Bronchial epithelial cell (primary cell): ENCODE measurements around the gene DNAJC5. TPM values are rescaled to one million over a fixed set of nuclear protein-coding genes. Genes with fewer than 3 reads are reported as not detected.
A peak's percentile ranks its signal among the peaks of the same experiment; 100 is the strongest.
"Not testable (repeated sequence)": the region's sequence is repeated elsewhere in the genome, so short reads cannot be mapped to it uniquely, and the experiment has no call there.

Experiments used
- DNase-seq: peaks from one replicate; pipeline ENCODE4 v3.0.0-alpha.2; 2010; ENCODE audit warnings: low read depth
- FAIRE-seq: peaks from 2 replicates; lab custom pipeline; 2011; peaks lifted over from hg19 to GRCh38; lab: Jason Lieb, UNC
- H3K27me3 ChIP-seq: 2 replicates; pipeline ENCODE4 v1.5.1; 2011; ENCODE audit warnings: low read length; ENCODE audit not compliant: control insufficient read depth, insufficient read depth
- H3K36me3 ChIP-seq: 2 replicates; pipeline ENCODE4 v1.5.1; 2011; ENCODE audit warnings: low read length; ENCODE audit not compliant: control insufficient read depth, insufficient read depth
- H3K4me3 ChIP-seq: 2 replicates; pipeline ENCODE4 v1.5.1; 2011; ENCODE audit warnings: mild to moderate bottlenecking, low read depth, low read length, control low read depth
- CTCF ChIP-seq: IDR thresholded peaks from 2 replicates; pipeline ENCODE4 v1.5.1; 2011; ENCODE audit warnings: mild to moderate bottlenecking, moderate library complexity, low read length, control low read depth, inconsistent platforms; ENCODE audit not compliant: insufficient read depth, severe bottlenecking
- total RNA-seq: library from RNA; depleted of rRNA; stranded (reverse); fragments of >200 nt; gene quantifications from 2 replicates; pipeline ENCODE4 v1.2.1, GENCODE V29; 2014

The DNAJC5 gene
- total RNA-seq, 1 donor from 2014 or later = 121 TPM

DNA sequence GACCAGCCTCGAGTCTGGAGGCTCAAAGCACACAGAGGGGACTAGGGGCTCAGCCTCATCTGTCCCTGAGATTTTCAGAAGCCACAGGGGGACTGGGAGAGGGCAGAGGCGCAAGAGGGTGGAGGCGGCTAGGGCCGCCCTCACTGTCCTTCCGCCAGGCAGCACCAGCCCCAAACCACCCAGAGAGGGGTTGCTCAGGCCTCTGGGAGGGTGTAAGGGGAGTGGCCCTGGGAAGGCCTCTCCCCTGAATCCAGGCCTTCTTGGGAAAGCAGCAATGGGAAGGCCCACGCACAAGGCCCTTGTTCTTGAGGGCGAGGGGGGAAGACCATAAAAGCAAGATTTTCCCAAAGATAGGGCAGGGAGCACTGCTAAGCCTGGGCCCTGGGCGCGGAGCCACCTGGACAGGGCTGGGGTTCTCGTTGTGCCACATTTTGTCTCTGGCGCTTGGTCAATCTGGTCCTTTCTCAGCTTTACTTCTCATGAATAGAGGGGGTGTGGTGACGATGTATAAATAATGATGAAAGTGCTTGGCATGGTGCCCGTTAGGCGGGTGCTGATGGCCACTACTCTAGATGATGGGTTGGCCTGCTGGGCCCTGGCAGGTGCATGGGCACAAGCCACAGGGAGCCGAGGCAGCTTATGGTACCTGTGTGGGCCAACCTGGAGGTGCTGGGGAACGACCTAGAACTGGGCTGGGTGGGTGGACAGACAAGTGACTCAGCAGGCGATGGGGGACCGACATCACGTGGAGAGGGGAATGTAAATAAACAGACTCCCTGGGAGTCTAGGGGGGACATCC, 79.7 kb downstream of the DNAJC5 start:
- no peak for DNase-seq

GRCh38 chr20:63976511-63976910, 81.6 kb downstream of the DNAJC5 start:
- not testable (repeated sequence) for FAIRE-seq, H3K27me3 ChIP-seq, H3K4me3 ChIP-seq, H3K36me3 ChIP-seq, DNase-seq

More for the DNA sequence above, 79.7 kb downstream of the DNAJC5 start:
- no peak for TF ChIP-seq CTCF
- FAIRE-seq = no peak
- Histone ChIP-seq H3K27me3 (no peaks in the 10 kb centered on the region), H3K4me3 (no peak overlapping the region), H3K36me3 (no peaks in the 10 kb centered on the region)

DNA sequence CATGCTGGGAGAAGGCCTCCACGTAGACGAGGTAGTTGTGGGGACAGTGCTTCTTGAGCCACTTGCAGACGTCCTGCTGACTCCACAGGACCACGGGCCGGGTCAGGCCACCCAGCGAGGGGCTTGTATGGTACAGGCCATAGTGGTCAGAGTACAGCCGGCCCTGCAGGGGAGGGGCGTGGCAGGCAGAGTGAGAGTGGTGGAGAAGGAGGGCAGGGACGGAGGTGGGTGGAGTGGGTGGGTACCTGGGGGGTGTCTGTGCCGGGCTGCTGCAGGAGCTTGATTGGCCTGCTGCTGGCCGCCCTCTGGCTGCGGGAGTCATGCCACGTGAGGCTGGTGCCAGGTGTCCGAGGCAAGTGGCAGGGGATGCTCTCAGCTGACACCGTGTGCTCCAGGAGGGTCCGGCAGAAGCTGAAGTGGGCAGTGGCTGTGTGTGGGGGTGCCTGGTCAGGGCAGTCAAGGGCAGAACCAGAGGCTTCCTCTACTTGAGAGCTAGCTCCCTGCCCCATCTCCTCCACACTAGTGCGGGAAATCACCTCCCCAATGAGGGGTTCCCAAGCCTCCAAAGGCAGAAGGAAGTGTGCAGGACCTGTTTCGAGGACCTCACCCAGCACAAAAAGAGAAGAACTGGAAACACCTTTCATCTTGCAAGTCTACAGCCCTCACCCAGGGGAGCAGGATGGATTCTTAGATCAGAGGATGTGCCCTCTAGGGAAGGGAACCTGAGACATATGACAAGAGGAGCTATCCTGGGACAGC, 82.2 kb downstream of the DNAJC5 start:
- no peaks in the 10 kb centered on the region for H3K27me3 ChIP-seq
- H3K36me3 ChIP-seq = no peaks in the 10 kb centered on the region
- DNase-seq = no peak
- no peak overlapping the region for H3K4me3 ChIP-seq
- TF ChIP-seq CTCF = no peak
- no peak for FAIRE-seq

- H3K36me3 ChIP-seq = no peaks in the 10 kb centered on the region
- TF ChIP-seq CTCF = no peak
- FAIRE-seq (no peak), DNase-seq (peak; percentile 55)
- no peak overlapping the region for H3K4me3 ChIP-seq
- no peaks in the 10 kb centered on the region for H3K27me3 ChIP-seq
Measured at GRCh38 chr20:63977739-63978276, 82.9 kb downstream of the DNAJC5 start.

GRCh38 chr20:63978319-63979228, 83.6 kb downstream of the DNAJC5 start:
- no peaks in the 10 kb centered on the region for H3K27me3 ChIP-seq
- FAIRE-seq (no peak), DNase-seq (peak; percentile 57)
- H3K36me3 ChIP-seq = peaks cover 2% of the 10 kb centered on the region
- no peak for TF ChIP-seq CTCF
- H3K4me3 ChIP-seq = peak overlapping the region; percentile 68
